Activated CD8-positive, alpha-beta T cell treated with anti-CD3 and anti-CD28 coated beads for 36 hours (primary cell): ENCODE results near the gene FBXO3. TPM values are rescaled to one million over a fixed set of nuclear protein-coding genes. Genes with fewer than 3 reads are reported as not detected.

Source experiments
- ATAC-seq: fragments of 200-7000 bp; cut with Tn5 transposase; one replicate; pipeline ENCODE4 v1.10.0; 2021; ENCODE audit warnings: mild to moderate bottlenecking, moderate library complexity
- CTCF ChIA-PET: fragments of 350-600 bp; sonication (Branson Sonifier 250); formaldehyde crosslinking; loops from one replicate; lab custom pipeline; 2021; ENCODE audit warnings: antibody characterized with exemption; lab: Charles Lee
- POLR2A ChIA-PET: fragments of 350-600 bp; sonication (Branson Sonifier 250); formaldehyde crosslinking; loops from one replicate; lab custom pipeline; 2021; ENCODE audit warnings: antibody characterized with exemption; lab: Charles Lee
- DNase-seq: peaks from one replicate; pipeline ENCODE4 v3.0.0-alpha.2; 2020
- H3K27ac Mint-ChIP-seq: one replicate; pipeline ENCODE4 v1.8.0; 2021; ENCODE audit warnings: mild to moderate bottlenecking, mixed read lengths
- H3K27me3 Mint-ChIP-seq: one replicate; pipeline ENCODE4 v1.8.0; 2021; ENCODE audit warnings: mixed read lengths
- H3K36me3 Mint-ChIP-seq: one replicate; pipeline ENCODE4 v1.8.0; 2021; ENCODE audit warnings: low read depth, mixed read lengths
- H3K4me1 Mint-ChIP-seq: one replicate; pipeline ENCODE4 v1.8.0; 2021; ENCODE audit warnings: low read depth, mixed read lengths
- H3K4me3 Mint-ChIP-seq: one replicate; pipeline ENCODE4 v1.8.0; 2021; ENCODE audit warnings: mild to moderate bottlenecking, moderate library complexity, mixed read lengths
- H3K9me3 Mint-ChIP-seq: one replicate; pipeline ENCODE4 v1.8.0; 2021; ENCODE audit warnings: mixed read lengths
- intact Hi-C: fragments of 100-400 bp; cut with micrococcal nuclease; formaldehyde crosslinking; loops from one replicate; pipeline ENCODE4 v1.10.0; 2022
- total RNA-seq, 2 experiments: library from RNA; stranded (reverse); gene quantifications; one replicate each; pipeline ENCODE4 v1.2.3, GENCODE V29; 2021
- TF ChIP-seq, protein P1 (sequence below): fragments of 200-600 bp; IDR thresholded peaks from one replicate; pipeline ENCODE4 v1.8.0; 2022; ENCODE audit warnings: antibody characterized with exemption, mild to moderate bottlenecking

Gene FBXO3
- total RNA-seq, 2 experiments from 2014 or later = 9.0 to 11.5 TPM

DNA sequence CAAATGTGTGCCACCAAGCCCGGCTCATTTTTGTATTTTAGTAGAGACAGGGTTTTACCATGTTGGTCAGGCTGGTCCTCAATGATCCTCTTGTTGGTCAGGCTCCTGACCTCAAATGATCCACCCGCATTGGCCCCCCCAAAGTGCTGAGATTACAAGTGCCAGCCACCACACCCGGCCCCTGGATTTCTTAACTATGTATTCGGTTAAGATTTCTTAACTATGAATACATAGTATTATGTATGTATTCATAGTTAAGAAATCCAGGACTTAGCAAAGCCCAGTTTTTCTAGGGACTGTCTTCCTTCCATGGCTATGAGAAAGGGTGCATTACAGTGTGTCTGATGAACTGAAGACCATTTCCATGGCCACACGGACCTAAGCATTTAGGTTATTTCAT is 75.4 kb downstream of the FBXO3 start:
- peaks cover 17% of the 10 kb centered on the region for H3K4me1 Mint-ChIP-seq
- H3K27me3 Mint-ChIP-seq = peaks cover 7% of the 10 kb centered on the region
- H3K36me3 Mint-ChIP-seq = no peaks in the 10 kb centered on the region
- intact Hi-C loops = no loop called here
- no peak overlapping the region for H3K4me3 Mint-ChIP-seq
- TF ChIP-seq, protein P1, sequence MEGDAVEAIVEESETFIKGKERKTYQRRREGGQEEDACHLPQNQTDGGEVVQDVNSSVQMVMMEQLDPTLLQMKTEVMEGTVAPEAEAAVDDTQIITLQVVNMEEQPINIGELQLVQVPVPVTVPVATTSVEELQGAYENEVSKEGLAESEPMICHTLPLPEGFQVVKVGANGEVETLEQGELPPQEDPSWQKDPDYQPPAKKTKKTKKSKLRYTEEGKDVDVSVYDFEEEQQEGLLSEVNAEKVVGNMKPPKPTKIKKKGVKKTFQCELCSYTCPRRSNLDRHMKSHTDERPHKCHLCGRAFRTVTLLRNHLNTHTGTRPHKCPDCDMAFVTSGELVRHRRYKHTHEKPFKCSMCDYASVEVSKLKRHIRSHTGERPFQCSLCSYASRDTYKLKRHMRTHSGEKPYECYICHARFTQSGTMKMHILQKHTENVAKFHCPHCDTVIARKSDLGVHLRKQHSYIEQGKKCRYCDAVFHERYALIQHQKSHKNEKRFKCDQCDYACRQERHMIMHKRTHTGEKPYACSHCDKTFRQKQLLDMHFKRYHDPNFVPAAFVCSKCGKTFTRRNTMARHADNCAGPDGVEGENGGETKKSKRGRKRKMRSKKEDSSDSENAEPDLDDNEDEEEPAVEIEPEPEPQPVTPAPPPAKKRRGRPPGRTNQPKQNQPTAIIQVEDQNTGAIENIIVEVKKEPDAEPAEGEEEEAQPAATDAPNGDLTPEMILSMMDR = no peak
- H3K9me3 Mint-ChIP-seq = no peaks in the 10 kb centered on the region
- H3K27ac Mint-ChIP-seq = no peak overlapping the region
- CTCF ChIA-PET = no interaction called here
- POLR2A ChIA-PET = no interaction called here
- ATAC-seq (no peak), DNase-seq (no peak)

DNA sequence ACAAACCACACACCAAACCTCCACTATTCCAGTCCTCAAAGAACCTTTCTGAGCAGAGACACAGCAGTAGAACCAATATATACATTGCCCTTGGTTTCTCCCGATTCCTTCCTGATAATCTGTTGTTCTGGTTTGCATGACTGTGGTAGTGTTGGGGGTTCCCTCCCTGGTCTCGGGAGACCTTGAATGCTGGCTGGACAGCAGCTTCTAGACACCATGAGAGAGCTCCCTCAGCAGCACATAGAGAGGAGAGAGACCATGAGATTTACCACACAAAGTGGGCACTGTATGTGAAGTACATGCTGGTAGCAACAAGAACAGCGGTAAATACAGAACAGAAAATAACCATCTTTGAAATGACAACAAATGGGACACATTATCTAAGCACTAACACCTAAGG is 76.3 kb downstream of the FBXO3 start:
- Mint-ChIP-seq H3K27ac (no peak overlapping the region), H3K4me3 (no peak overlapping the region), H3K9me3 (no peaks in the 10 kb centered on the region), H3K27me3 (peaks cover 7% of the 10 kb centered on the region), H3K36me3 (no peaks in the 10 kb centered on the region), H3K4me1 (peaks cover 17% of the 10 kb centered on the region)
- CTCF ChIA-PET = interaction anchor here (0.7 kb wide), 1 partner anchor 14 kb away, joined by 3 read pairs; no protein-coding TSS in a partner anchor
- intact Hi-C loops = no loop called here
- POLR2A ChIA-PET = no interaction called here
- no peak for ATAC-seq
- no peak for DNase-seq
- TF ChIP-seq, protein P1 = no peak

DNA sequence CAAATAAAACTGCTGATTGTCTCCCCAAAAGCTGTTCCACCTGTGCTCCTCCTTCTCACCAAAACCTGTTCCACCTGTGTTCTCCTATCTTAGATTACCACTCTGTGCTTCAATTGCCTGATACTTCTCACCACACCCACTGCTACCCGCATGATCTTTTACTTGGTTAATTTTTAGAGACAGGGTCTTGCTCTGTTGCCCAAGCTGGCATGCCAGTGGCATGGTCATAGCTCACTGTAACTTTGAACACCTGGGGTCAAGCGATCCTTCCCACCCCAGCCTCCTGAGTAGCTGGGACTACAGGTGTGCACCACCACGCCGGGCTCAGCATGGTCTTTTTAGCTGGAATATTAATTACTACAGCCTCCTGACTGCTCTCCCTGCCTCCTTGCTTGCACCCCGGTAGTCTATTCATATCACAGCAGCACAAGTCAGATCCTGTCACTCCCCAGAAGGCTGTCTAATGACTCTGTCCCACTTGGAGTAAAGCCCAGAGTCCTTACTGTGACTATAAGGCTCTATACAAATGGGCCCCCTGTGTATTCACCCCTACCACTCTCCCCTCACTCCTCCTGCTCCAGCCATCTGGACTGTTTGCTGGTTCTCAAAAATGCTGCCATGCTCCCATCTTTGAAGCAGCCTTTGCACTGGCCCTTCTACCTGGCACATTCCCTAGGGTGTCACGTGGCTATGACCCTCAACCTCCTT is 77.2 kb downstream of the FBXO3 start:
- ATAC-seq (no peak), DNase-seq (no peak)
- intact Hi-C loops = no loop called here
- POLR2A ChIA-PET = no interaction called here
- Mint-ChIP-seq H3K4me1 (peaks cover 17% of the 10 kb centered on the region), H3K27me3 (peaks cover 9% of the 10 kb centered on the region), H3K36me3 (no peaks in the 10 kb centered on the region), H3K27ac (no peak overlapping the region), H3K9me3 (no peaks in the 10 kb centered on the region), H3K4me3 (no peak overlapping the region)
- CTCF ChIA-PET = no interaction called here
- TF ChIP-seq, protein P1 = no peak

DNA sequence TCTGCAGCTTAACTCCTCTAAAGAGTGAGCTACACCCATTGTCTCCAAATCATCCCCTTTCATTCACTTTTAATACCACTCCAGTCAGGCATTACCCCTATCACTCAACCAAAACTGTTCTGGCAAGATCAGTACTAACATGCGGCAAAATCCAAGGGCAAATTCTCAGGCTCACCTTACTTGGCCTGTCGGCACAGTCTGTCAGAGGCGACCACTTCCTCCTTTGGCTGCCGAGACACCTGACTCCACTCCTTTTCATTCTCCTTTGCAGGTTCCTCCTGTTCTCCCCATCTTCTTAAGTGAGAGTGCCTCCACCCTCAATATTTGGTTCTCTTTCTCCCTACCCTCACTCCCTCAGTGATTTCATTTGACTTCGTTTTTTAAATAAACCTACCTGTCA is 77.9 kb downstream of the FBXO3 start:
- no peak overlapping the region for H3K4me3 Mint-ChIP-seq
- ATAC-seq (no peak), DNase-seq (peak; percentile 6)
- peaks cover 9% of the 10 kb centered on the region for H3K27me3 Mint-ChIP-seq
- no peak overlapping the region for H3K27ac Mint-ChIP-seq
- CTCF ChIA-PET = interaction anchor here (1.3 kb wide), 1 partner anchor 9 kb away, joined by 4 read pairs; no protein-coding TSS in a partner anchor
- TF ChIP-seq, protein P1 = no peak
- intact Hi-C loops = no loop called here
- POLR2A ChIA-PET = no interaction called here
- peaks cover 15% of the 10 kb centered on the region for H3K4me1 Mint-ChIP-seq
- H3K36me3 Mint-ChIP-seq = no peaks in the 10 kb centered on the region
- no peaks in the 10 kb centered on the region for H3K9me3 Mint-ChIP-seq

DNA sequence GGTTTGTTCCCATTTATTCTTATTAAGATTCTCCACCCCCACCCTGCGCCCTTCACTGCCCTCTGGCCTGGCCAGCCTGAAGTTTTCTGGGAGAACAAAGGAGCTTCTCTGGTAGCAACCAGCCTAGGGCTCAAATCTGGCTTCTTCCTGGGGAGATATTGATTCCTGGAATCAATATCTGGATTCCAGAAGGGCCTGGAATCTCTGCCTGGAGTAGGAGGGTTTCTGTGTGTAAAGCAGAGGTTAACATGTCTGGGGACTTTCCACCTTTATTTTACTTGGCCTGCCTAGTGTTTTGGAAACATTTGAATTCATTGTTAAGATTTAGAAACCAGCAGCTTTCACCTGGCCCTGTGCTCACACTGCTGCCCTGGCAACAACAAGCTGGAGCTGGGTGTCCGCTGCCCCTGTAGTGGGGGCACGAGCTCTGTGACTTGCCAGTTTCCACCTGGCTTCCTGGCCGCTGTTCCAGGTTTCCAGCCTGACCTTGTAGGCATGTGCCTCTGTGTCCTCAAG is 79.2 kb downstream of the FBXO3 start:
- Mint-ChIP-seq H3K4me3 (no peak overlapping the region), H3K9me3 (no peaks in the 10 kb centered on the region), H3K36me3 (no peaks in the 10 kb centered on the region), H3K27me3 (peaks cover 9% of the 10 kb centered on the region), H3K27ac (no peak overlapping the region), H3K4me1 (peaks cover 9% of the 10 kb centered on the region)
- DNase-seq (no peak), ATAC-seq (no peak)
- intact Hi-C loops = no loop called here
- CTCF ChIA-PET = interaction anchor here (1.2 to 1.3 kb wide), 2 partner anchors 7 to 59 kb away, joined by 3 to 4 read pairs; no protein-coding TSS in a partner anchor
- TF ChIP-seq, protein P1 = no peak
- POLR2A ChIA-PET = interaction anchor here (0.7 to 1.9 kb wide), 2 partner anchors 10 to 14 kb away, joined by 3 to 4 read pairs; no protein-coding TSS in a partner anchor
